Measurements from ENCODE around the gene SMIM23. TPM values are rescaled to one million over a fixed set of nuclear protein-coding genes. Genes with fewer than 3 reads are reported as not detected.

SMIM23 gene
- total RNA-seq, 4 donors from 2014 or later = not detected

DNA sequence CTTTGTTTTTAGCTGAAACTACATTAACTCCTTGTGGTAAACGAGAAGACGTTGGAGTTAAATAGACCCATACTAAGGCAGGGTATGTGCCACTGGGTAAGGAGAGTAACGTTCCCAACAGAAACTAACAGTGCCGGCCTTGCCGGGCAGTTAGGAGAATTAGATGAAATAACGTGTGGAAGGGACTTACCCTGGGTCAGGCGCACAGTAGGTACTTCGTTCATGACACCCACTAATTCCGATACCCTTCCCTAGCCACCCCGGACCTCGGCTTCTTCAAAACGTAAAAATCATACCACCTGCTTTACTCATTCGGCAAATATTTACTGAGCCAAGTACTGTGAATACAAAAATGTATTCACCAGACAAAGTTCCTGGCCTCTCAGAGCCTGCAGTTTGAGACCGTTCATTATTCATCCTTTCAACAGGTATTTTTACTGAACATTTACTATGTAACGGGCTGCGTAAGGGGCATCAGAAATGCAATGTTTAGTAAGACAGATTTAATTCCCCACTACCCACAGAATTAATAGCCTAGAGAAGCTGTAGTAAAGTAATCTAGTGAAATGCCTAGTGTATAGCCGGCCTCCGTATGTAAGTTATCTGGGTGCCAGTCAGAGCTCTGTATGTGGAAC lies 3.2 kb upstream of the SMIM23 start:
- TF ChIP-seq, protein P1, sequence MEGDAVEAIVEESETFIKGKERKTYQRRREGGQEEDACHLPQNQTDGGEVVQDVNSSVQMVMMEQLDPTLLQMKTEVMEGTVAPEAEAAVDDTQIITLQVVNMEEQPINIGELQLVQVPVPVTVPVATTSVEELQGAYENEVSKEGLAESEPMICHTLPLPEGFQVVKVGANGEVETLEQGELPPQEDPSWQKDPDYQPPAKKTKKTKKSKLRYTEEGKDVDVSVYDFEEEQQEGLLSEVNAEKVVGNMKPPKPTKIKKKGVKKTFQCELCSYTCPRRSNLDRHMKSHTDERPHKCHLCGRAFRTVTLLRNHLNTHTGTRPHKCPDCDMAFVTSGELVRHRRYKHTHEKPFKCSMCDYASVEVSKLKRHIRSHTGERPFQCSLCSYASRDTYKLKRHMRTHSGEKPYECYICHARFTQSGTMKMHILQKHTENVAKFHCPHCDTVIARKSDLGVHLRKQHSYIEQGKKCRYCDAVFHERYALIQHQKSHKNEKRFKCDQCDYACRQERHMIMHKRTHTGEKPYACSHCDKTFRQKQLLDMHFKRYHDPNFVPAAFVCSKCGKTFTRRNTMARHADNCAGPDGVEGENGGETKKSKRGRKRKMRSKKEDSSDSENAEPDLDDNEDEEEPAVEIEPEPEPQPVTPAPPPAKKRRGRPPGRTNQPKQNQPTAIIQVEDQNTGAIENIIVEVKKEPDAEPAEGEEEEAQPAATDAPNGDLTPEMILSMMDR (IDR thresholded peaks at IDR 0.05) = no peak
- no peak for TF ChIP-seq POLR2A (IDR thresholded peaks at IDR 0.05)
- no peak for TF ChIP-seq POLR2AphosphoS5 (IDR thresholded peaks at IDR 0.05)
- no peak for TF ChIP-seq EP300 (IDR thresholded peaks at IDR 0.05)

DNA sequence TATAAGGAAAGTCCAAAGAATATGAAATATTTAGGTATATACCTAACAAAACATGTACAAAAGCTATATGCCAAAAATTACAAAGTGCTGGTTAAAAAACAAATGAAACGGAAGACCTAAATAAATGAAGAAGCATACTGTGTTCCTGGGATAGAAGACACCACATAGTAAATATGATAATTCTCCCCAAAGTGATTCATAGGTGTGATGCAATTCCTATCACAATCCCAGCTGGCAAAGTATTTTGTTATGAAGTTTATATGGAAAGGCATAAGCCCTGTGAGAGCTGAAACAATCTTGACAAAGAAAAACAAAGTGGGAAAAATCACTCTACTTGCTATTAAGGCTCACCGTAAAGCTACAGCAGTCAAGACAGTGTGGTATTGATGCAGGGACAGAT lies 2.6 kb upstream of the SMIM23 start:
- WGBS = 81% methylated on average over 2 of the region's 2 CpGs
- Histone ChIP-seq H3K27ac (no peak overlapping the region), H3K4me3 (no peak overlapping the region), H3K9me3 (no peaks in the 10 kb centered on the region), H3K4me1 (no peaks in the 10 kb centered on the region), H3K27me3 (no peaks in the 10 kb centered on the region), H3K36me3 (no peaks in the 10 kb centered on the region)
- no peak for DNase-seq (ENCODE audit: low spot score in 2 of 2)
- TF ChIP-seq POLR2AphosphoS5 (IDR thresholded peaks at IDR 0.05) (no peak), EP300 (IDR thresholded peaks at IDR 0.05) (no peak), POLR2A (IDR thresholded peaks at IDR 0.05) (no peak)
- TF ChIP-seq, protein P1 (IDR thresholded peaks at IDR 0.05) = no peak

More for the DNA sequence above, 3.2 kb upstream of the SMIM23 start:
- H3K4me1 ChIP-seq = no peaks in the 10 kb centered on the region
- H3K27ac ChIP-seq = no peak overlapping the region
- H3K27me3 ChIP-seq = no peaks in the 10 kb centered on the region
- 90% methylated on average over 18 of the region's 18 CpGs for WGBS
- DNase-seq (ENCODE audit: low spot score in 2 of 2) = no peak
- no peaks in the 10 kb centered on the region for H3K36me3 ChIP-seq
- no peaks in the 10 kb centered on the region for H3K9me3 ChIP-seq
- H3K4me3 ChIP-seq = no peak overlapping the region

- 96% methylated on average over 1 of the region's 1 CpG for WGBS
- Histone ChIP-seq H3K27ac (no peak overlapping the region), H3K4me3 (no peak overlapping the region), H3K9me3 (no peaks in the 10 kb centered on the region), H3K27me3 (no peaks in the 10 kb centered on the region), H3K4me1 (no peaks in the 10 kb centered on the region), H3K36me3 (no peaks in the 10 kb centered on the region)
- TF ChIP-seq, protein P1 (IDR thresholded peaks at IDR 0.05) = no peak
- no peak for TF ChIP-seq POLR2A (IDR thresholded peaks at IDR 0.05)
- no peak for TF ChIP-seq EP300 (IDR thresholded peaks at IDR 0.05)
- TF ChIP-seq POLR2AphosphoS5 (IDR thresholded peaks at IDR 0.05) = no peak
- DNase-seq (ENCODE audit: low spot score in 2 of 2) = no peak
These were observed 3.7 kb downstream of the SMIM23 start for GRCh38 chr5:171789353-171789752.

- Histone ChIP-seq H3K4me1 (no peaks in the 10 kb centered on the region), H3K4me3 (no peak overlapping the region)
- WGBS = 88% methylated on average over 2 of the region's 2 CpGs
These were observed 4.8 kb downstream of the SMIM23 start for GRCh38 chr5:171790408-171790807.

GRCh38 chr5:171794470-171794960 lies 8.9 kb downstream of the SMIM23 start:
- no peak overlapping the region for H3K4me3 ChIP-seq
- no peaks in the 10 kb centered on the region for H3K36me3 ChIP-seq
- no peaks in the 10 kb centered on the region for H3K9me3 ChIP-seq
- H3K4me1 ChIP-seq = no peaks in the 10 kb centered on the region
- 60% methylated on average over 2 of the region's 2 CpGs for WGBS
- DNase-seq (ENCODE audit: low spot score in 2 of 2) = no peak
- H3K27ac ChIP-seq = no peak overlapping the region
- no peaks in the 10 kb centered on the region for H3K27me3 ChIP-seq
- TF ChIP-seq POLR2A (IDR thresholded peaks at IDR 0.05) (no peak), POLR2AphosphoS5 (IDR thresholded peaks at IDR 0.05) (no peak), EP300 (IDR thresholded peaks at IDR 0.05) (no peak)
- TF ChIP-seq, protein P1 (IDR thresholded peaks at IDR 0.05) = no peak

More at GRCh38 chr5:171790408-171790807, 4.8 kb downstream of the SMIM23 start:
- DNase-seq (ENCODE audit: low spot score in 2 of 2) = no peak
- H3K36me3 ChIP-seq = no peaks in the 10 kb centered on the region
- H3K27ac ChIP-seq = no peak overlapping the region
- TF ChIP-seq EP300 (IDR thresholded peaks at IDR 0.05) (no peak), POLR2AphosphoS5 (IDR thresholded peaks at IDR 0.05) (no peak)
- no peaks in the 10 kb centered on the region for H3K9me3 ChIP-seq
- H3K27me3 ChIP-seq = no peaks in the 10 kb centered on the region

Data from suprapubic skin (tissue), 4 donors.